GM12865 (cell line): Measurements from ENCODE around the gene TRIM71.

Experiments used
- DNase-seq: peaks from one replicate; pipeline ENCODE4 v3.0.0; 2010; ENCODE audit warnings: low read depth
- H3K4me3 ChIP-seq: 2 replicates; pipeline ENCODE4 v1.5.1; 2011; ENCODE audit warnings: mild to moderate bottlenecking, low read depth, low read length, control low read depth
- TF ChIP-seq, protein P1 (sequence below): IDR thresholded peaks from 2 replicates; pipeline ENCODE4 v1.5.1; 2011; ENCODE audit warnings: low read length, control low read depth, low read depth, inconsistent platforms; ENCODE audit not compliant: insufficient read depth; ENCODE audit errors: missing control alignments

Gene TRIM71

DNA sequence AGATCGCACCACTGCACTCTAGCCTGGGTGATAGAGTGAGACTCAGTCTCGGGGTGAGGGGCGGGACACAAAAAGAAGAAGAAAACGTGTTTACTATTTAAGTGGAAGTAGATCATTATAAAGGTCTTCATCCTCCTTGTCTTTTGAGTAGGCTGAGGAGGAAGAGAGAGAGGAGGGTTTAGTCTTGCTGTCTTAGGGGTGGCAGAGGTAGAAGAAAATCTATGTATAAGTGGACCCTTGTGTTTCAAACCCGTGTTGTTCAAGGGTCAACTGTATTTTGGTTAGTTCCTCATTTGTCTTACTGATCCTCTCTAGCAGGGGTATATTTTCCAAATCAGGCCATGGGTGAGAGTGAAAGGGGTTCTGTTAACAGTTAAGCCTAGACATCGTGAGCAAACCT, 40.1 kb downstream of the TRIM71 start:
- H3K4me3 ChIP-seq, result no peak overlapping the region
- TF ChIP-seq, protein P1, sequence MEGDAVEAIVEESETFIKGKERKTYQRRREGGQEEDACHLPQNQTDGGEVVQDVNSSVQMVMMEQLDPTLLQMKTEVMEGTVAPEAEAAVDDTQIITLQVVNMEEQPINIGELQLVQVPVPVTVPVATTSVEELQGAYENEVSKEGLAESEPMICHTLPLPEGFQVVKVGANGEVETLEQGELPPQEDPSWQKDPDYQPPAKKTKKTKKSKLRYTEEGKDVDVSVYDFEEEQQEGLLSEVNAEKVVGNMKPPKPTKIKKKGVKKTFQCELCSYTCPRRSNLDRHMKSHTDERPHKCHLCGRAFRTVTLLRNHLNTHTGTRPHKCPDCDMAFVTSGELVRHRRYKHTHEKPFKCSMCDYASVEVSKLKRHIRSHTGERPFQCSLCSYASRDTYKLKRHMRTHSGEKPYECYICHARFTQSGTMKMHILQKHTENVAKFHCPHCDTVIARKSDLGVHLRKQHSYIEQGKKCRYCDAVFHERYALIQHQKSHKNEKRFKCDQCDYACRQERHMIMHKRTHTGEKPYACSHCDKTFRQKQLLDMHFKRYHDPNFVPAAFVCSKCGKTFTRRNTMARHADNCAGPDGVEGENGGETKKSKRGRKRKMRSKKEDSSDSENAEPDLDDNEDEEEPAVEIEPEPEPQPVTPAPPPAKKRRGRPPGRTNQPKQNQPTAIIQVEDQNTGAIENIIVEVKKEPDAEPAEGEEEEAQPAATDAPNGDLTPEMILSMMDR, result no peak
- DNase-seq, result no peak

DNA sequence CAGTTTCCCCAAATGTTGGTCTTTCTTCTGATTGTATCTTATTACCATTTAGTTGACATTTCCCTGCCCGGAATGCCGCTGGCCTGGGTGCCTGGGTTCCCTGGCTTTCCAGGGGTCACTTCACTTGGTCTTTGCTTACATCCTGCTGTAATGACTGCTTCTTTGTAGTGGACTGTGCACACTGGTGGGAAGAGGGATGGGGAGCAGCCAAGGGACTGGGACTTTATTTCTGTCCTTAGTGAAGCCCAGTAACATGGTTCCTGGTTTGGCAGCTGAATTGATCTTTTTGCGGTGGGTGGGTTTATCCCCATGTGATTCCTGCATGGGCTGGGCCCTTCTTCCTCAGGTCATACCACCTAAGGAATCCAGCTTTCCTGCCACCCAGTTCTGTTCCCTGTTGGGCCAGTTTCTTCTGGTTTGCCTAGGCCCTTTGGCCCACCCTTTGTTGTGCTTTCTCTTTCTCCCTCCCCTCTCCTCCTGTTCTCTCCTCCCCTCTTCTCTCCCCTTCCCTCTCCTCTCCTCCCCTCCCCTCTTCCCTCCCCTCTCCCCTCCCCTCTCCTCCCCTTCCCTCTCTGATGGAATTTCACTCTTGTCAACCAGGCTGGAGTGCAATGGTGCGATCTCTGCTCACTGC, 41.9 kb downstream of the TRIM71 start:
- no peak for DNase-seq
- no peak overlapping the region for H3K4me3 ChIP-seq
- TF ChIP-seq, protein P1, result no peak

DNA sequence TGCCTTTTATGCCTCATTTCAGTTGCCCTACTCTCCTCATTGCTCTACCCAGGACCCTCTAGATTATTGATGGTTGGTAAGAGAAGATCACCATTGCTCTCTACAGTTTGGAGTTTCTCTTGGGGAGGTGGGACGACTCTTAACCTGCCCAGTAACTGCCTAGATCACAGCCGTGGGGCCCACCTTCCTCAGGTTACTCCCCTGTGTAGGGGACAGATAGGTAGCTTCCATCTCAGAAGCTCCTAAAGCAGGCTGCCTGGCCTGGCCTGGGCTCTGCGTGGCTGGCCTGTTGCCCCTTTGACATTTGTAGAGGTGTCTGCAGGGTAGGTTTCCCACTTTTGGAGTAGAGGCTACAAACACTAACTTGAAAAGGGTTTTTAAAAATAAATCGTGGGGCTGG, 42.7 kb downstream of the TRIM71 start:
- TF ChIP-seq, protein P1, result no peak
- no peak overlapping the region for H3K4me3 ChIP-seq
- no peak for DNase-seq

DNA sequence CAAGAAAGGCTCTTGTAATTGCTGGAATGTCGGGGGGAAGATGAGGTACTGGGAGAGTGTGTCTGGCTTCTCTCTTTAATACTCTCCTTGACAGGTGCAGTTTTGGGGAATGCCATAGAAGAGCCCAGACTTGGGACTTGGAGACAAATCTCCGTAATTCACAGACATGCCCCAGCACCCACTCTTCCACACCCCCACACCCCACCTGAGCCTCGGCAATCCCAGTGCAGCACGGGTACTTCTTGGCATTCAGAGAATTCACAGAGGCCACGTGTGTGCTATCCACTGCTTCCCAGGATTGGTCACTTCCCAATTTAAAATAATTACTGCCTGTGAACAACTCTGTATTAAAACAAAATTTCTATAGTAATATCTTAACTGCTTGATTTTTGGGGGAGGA, 43.9 kb downstream of the TRIM71 start:
- H3K4me3 ChIP-seq, result no peak overlapping the region
- no peak for DNase-seq
- TF ChIP-seq, protein P1, result no peak

DNA sequence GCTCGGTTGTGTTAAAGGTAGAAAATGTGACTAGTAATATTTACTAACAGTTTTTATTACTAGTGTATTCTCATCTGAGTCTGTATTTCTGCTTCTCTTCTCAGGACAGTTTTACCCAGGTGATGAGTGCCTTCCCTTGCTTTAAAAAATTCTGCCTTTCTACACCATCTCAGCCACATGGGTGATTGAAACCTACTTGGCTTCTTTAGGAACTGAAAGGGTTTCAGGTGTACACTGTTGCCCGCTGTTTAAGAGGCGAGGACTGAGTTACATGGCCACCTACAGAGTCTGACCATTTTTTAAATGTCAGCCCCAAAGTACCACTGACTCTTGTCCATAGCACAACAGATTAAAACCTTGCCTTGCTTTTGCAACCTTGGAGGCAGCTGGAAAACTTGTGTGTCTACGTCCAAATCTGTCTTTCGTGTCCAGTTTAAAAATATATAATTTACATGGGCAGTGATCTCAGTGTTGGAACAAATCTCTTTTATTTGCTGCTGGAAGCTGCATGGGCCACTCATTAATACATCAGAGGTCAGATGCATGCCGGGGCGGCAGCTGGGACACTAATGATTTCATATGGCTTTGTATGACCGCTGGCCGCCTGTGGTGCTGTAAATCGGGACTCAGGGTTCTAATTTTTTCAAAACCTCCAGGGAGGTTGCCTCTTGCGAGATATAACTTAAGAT, 44.6 kb downstream of the TRIM71 start:
- H3K4me3 ChIP-seq, result no peak overlapping the region
- TF ChIP-seq, protein P1, result no peak
- no peak for DNase-seq

DNA sequence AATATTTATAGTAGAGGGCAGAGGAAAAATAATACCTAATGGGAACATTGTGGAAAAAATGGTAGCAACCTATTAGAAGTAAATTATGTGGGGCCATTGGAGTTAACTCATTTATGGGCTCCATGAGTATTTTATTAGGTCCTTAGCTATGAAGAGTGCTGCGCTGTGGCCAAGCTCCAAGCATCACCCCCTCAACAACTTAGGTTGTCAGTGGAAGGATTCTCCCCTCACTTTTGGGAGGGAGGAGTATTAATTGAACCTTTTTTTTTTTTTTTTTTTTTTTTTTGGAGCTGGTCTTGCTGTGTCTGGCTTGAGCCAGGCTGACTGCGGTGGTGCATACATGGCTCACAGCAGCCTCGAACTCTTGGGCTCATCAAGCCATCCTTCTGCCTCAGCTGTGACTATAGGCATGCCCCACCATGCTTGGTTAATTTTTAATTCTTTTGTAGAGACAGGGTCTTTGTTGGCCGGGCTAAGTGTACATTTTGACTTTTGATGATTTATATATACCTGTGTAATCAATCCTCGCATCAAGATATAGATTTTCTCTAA, 45.2 kb downstream of the TRIM71 start:
- H3K4me3 ChIP-seq, result no peak overlapping the region
- TF ChIP-seq, protein P1, result no peak
- DNase-seq, result no peak
